GM12891 (cell line): ENCODE measurements around the gene ST6GAL1.

ENCODE experiments used
- POLR2A ChIP-seq: IDR thresholded peaks from 2 replicates; pipeline ENCODE4 v1.6.1; 2011; ENCODE audit warnings: low read depth, low read length, control low read depth
- TAF1 ChIP-seq: IDR thresholded peaks from 2 replicates; pipeline ENCODE4 v1.6.1; 2011; ENCODE audit warnings: low read depth, low read length, control low read depth

DNA sequence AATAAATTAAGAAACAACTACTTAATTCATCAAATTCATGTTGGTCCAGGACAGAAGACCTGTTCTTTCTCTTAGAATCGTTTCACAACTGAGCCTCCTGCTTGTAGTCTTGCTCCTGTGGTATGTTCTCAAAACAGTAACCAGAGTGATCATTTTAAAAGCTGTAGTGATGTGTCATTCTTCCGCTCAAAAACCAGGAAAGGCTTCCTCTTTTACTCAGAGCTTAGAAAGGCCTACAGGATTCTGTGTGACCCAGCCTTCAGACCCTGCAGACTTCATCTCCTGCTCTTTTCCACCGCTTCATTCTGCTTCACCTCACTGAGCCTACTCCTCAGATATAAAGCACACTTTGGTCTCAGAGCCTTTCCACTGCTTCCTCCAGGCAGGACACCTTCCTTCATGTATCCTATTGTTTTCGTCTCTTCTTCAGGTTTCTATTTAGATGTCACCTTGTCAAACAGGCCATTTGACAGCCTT lies 22.7 kb downstream of the ST6GAL1 start:
- TF ChIP-seq POLR2A: no peak
- no peak for TF ChIP-seq TAF1
